GM10248 (cell line): Measurements from ENCODE around the gene CXXC1.

Experiments
- CTCF ChIA-PET: fragments of 300-600 bp; sonication (Branson Sonifier 250); formaldehyde crosslinking; extraction: SDS; loops from one replicate; lab custom pipeline; 2021; ENCODE audit warnings: antibody characterized with exemption; lab: Yijun Ruan, JAX
- POLR2A ChIA-PET: fragments of 350-650 bp; sonication (Branson Sonifier 250); formaldehyde crosslinking; extraction: SDS; loops from one replicate; lab custom pipeline; 2020; ENCODE audit warnings: antibody characterized with exemption; lab: Yijun Ruan, JAX
- DNase-seq: peaks from one replicate; pipeline ENCODE4 v3.0.0; 2012; ENCODE audit errors: extremely low spot score
- CTCF ChIP-seq: IDR thresholded peaks from 2 replicates; pipeline ENCODE4 v1.5.1; 2012; ENCODE audit warnings: mild to moderate bottlenecking, low read depth; ENCODE audit errors: extremely low read depth, missing control alignments, control extremely low read depth

CXXC1 gene

GRCh38 chr18:50287441-50288347 is at the start of gene CXXC1:
Gene CXXC1 (minus strand): TSS chr18:50287692. CDS start chr18:50287589, 103 bp downstream.
- peak; percentile 91 for DNase-seq
- peak; percentile 48 for TF ChIP-seq CTCF
- ChIA-PET POLR2A (no interaction called here), CTCF (interaction anchor here (1.1 to 3.5 kb wide), 5 partner anchors 15 to 69 kb away, joined by 3 to 24 read pairs (median 4); no protein-coding TSS in a partner anchor)

GRCh38 chr18:50334546-50335152 is 47.2 kb upstream of the CXXC1 start:
- ChIA-PET POLR2A (no interaction called here), CTCF (interaction anchor here (3.4 kb wide), 1 partner anchor 23 kb away, joined by 21 read pairs; no protein-coding TSS in a partner anchor)
- TF ChIP-seq CTCF, result no peak
- DNase-seq, result no peak

GRCh38 chr18:50331691-50332090 is 44.2 kb upstream of the CXXC1 start:
- TF ChIP-seq CTCF, result no peak
- no peak for DNase-seq
- POLR2A ChIA-PET, result no interaction called here
- CTCF ChIA-PET, result interaction anchor here (2.3 to 3.4 kb wide), 4 partner anchors 11 to 26 kb away, joined by 6 to 21 read pairs (median 10); no protein-coding TSS in a partner anchor

GRCh38 chr18:50330176-50330575 is 42.7 kb upstream of the CXXC1 start:
- CTCF ChIA-PET, result no interaction called here
- POLR2A ChIA-PET, result no interaction called here
- no peak for TF ChIP-seq CTCF
- no peak for DNase-seq

- TF ChIP-seq CTCF, result no peak
- POLR2A ChIA-PET, result no interaction called here
- CTCF ChIA-PET, result interaction anchor here (1.0 to 2.4 kb wide), 4 partner anchors 8 to 61 kb away, joined by 3 to 6 read pairs (median 6); partner anchors contain the start of gene CFAP53
- DNase-seq, result no peak
Measured at GRCh38 chr18:50327983-50328382, 40.5 kb upstream of the CXXC1 start.

- ChIA-PET CTCF (interaction anchor here (1.5 to 2.8 kb wide), 4 partner anchors 11 to 52 kb away, joined by 3 to 12 read pairs (median 10); no protein-coding TSS in a partner anchor), POLR2A (no interaction called here)
- TF ChIP-seq CTCF, result no peak
- DNase-seq, result no peak
Measured at GRCh38 chr18:50320719-50321118, 33.2 kb upstream of the CXXC1 start.
